ENCODE data around the gene SPTBN5. TPM values are rescaled to one million over a fixed set of nuclear protein-coding genes. Genes with fewer than 3 reads are reported as not detected.

SPTBN5 gene
- total RNA-seq, 1 experiment from 2014 or later: 0.96 TPM

GRCh38 chr15:41860049-41860828, 33.6 kb downstream of the SPTBN5 start:
- CTCF ChIA-PET: no interaction called here
- Histone ChIP-seq H3K4me1 (ENCODE audit: control insufficient read depth in 1 of 2, insufficient read depth in 2 of 2, low read length in 2 of 2) (peaks cover 2 to 8% of the 10 kb centered on the region in 2 experiments; a peak in 3 of 4 replicates), H3K27me3 (ENCODE audit: insufficient read depth, low read length) (no peaks in the 10 kb centered on the region), H3K4me2 (ENCODE audit: low read length) (no peak overlapping the region), H3K36me3 (ENCODE audit: control insufficient read depth in 1 of 2, insufficient read depth in 2 of 2, low read length in 2 of 2) (no peaks in the 10 kb centered on the region), H3K9ac (ENCODE audit: low read length) (no peak overlapping the region), H2AFZ (ENCODE audit: low read depth, low read length, poor library complexity, severe bottlenecking) (no peak overlapping the region), H3K79me2 (ENCODE audit: insufficient read depth, low read length) (no peaks in the 10 kb centered on the region), H3K9me3 (ENCODE audit: control insufficient read depth in 1 of 2, insufficient read depth in 1 of 2, low read depth in 1 of 2, low read length in 2 of 2) (no peaks in the 10 kb centered on the region), H3K4me3 (replicated peaks in 1 of 2; ENCODE audit: low read depth in 1 of 2, low read length in 2 of 2) (no peak overlapping the region), H3K9me2 (ENCODE audit: insufficient read depth) (no peaks in the 10 kb centered on the region), H4K20me1 (ENCODE audit: insufficient read depth) (no peaks in the 10 kb centered on the region), H3K27ac (ENCODE audit: low read depth, low read length) (no peak overlapping the region)
- no TSS peak for BruUV-seq (replicated peaks)
- ATAC-seq (no peak), DNase-seq (ENCODE audit: low read depth, low spot score) (no peak)
- TF ChIP-seq CTCF (IDR thresholded peaks at IDR 0.05 in 2 of 3, conservative IDR thresholded peaks at IDR 0.05 in 1 of 3; ENCODE audit: borderline replicate concordance in 1 of 3, insufficient read depth in 1 of 3, low read depth in 2 of 3, low read length in 2 of 3): 0 out of 6 replicates have a peak, but pooled peaks of 1 of the 3 experiments have one; percentile 8
- TF ChIP-seq EGR1 (IDR thresholded peaks at IDR 0.05; ENCODE audit: low read depth): no peak
- POLR2A ChIA-PET: no interaction called here
- intact Hi-C loops (cut with micrococcal nuclease): no loop called here
- RAD21 ChIA-PET (ENCODE audit: low non-redundant PET in 1 of 2, low total read pairs in 2 of 2, uncharacterized antibody in 2 of 2, unreplicated experiment in 2 of 2): no interaction called here

- Histone ChIP-seq H3K9me3 (ENCODE audit: control insufficient read depth in 1 of 2, insufficient read depth in 1 of 2, low read depth in 1 of 2, low read length in 2 of 2) (no peaks in the 10 kb centered on the region), H2AFZ (ENCODE audit: low read depth, low read length, poor library complexity, severe bottlenecking) (no peak overlapping the region), H3K9me2 (ENCODE audit: insufficient read depth) (no peaks in the 10 kb centered on the region), H3K27me3 (ENCODE audit: insufficient read depth, low read length) (no peaks in the 10 kb centered on the region), H3K4me3 (replicated peaks in 1 of 2; ENCODE audit: low read depth in 1 of 2, low read length in 2 of 2) (no peak overlapping the region), H4K20me1 (ENCODE audit: insufficient read depth) (no peaks in the 10 kb centered on the region), H3K9ac (ENCODE audit: low read length) (no peak overlapping the region), H3K27ac (ENCODE audit: low read depth, low read length) (no peak overlapping the region), H3K4me2 (ENCODE audit: low read length) (no peak overlapping the region), H3K36me3 (ENCODE audit: control insufficient read depth in 1 of 2, insufficient read depth in 2 of 2, low read length in 2 of 2) (no peaks in the 10 kb centered on the region), H3K79me2 (ENCODE audit: insufficient read depth, low read length) (no peaks in the 10 kb centered on the region), H3K4me1 (ENCODE audit: control insufficient read depth in 1 of 2, insufficient read depth in 2 of 2, low read length in 2 of 2) (peaks cover 2 to 8% of the 10 kb centered on the region in 2 experiments; a peak in 3 of 4 replicates)
- RAD21 ChIA-PET (ENCODE audit: low non-redundant PET in 1 of 2, low total read pairs in 2 of 2, uncharacterized antibody in 2 of 2, unreplicated experiment in 2 of 2): no interaction called here
- TF ChIP-seq CTCF (IDR thresholded peaks at IDR 0.05 in 2 of 3, conservative IDR thresholded peaks at IDR 0.05 in 1 of 3; ENCODE audit: borderline replicate concordance in 1 of 3, insufficient read depth in 1 of 3, low read depth in 2 of 3, low read length in 2 of 3): peak in 1 of 3 experiments; percentile 24; a peak in 1 of 6 replicates
- TF ChIP-seq SRF (IDR thresholded peaks at IDR 0.05; ENCODE audit: low read depth): no peak
- no peak for TF ChIP-seq YY1 (IDR thresholded peaks at IDR 0.05; ENCODE audit: extremely low read depth, insufficient replicate concordance, low read depth, low read length)
- ATAC-seq (no peak; the same call in 1 of the 2 replicates), DNase-seq (ENCODE audit: low read depth, low spot score) (no peak)
- intact Hi-C loops (cut with micrococcal nuclease): no loop called here
- POLR2A ChIA-PET: no interaction called here
- no TSS peak for BruUV-seq (replicated peaks)
- CTCF ChIA-PET: interaction anchor here (1.1 kb wide), 1 partner anchor 46 kb away, joined by 3 read pairs; no protein-coding TSS in a partner anchor
Measured at GRCh38 chr15:41858756-41859155, 35.1 kb downstream of the SPTBN5 start.

Data from HCT116 (cell line).